SK-MEL-5 (cell line): Measurements from ENCODE around the gene SREBF1. TPM values are rescaled to one million over a fixed set of nuclear protein-coding genes. Genes with fewer than 3 reads are reported as not detected.
"Not testable (repeated sequence)": the region's sequence is repeated elsewhere in the genome, so short reads cannot be mapped to it uniquely, and the experiment has no call there.

Experiments
- DNase-seq: peaks from one replicate; pipeline ENCODE4 v3.0.0-alpha.2; 2016; ENCODE audit warnings: low read depth, low spot score
- in situ Hi-C: cut with HindIII; loops from 2 replicates; pipeline ENCODE4 v1.10.0; 2016; ENCODE audit warnings: low sequenced_read_pairs, high pct_unique_total_duplicates, low pct_unique_long_range_greater_than_20kb
- total RNA-seq: library from RNA; depleted of rRNA; stranded (reverse); fragments of >200 nt; shearing (Covaris generic); gene quantifications from 2 replicates; pipeline ENCODE4 v1.2.3, GENCODE V29; 2014

Gene SREBF1
- total RNA-seq, 1 experiment from 2014 or later: 77.3 TPM

DNA sequence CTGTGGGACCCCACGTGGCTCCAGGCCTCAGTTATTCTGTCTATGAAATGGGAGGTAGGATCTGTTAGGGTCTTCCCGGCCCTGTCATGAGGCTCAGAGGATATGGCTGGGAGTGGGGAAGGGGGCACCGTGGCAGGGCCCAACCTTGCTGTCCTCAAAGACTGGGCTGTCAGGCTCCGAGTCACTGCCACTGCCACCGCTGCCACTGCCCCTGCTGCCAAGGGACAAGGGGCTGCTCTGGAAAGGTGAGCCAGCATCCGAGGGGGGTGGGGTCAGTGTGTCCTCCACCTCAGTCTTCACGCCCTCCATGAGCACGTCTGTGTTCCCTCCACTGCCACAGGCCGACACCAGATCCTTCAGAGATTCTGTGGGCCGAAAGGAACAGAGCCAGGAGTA lies 19.2 kb downstream of the SREBF1 start:
- in situ Hi-C loops: no loop called here
- DNase-seq: no peak

DNA sequence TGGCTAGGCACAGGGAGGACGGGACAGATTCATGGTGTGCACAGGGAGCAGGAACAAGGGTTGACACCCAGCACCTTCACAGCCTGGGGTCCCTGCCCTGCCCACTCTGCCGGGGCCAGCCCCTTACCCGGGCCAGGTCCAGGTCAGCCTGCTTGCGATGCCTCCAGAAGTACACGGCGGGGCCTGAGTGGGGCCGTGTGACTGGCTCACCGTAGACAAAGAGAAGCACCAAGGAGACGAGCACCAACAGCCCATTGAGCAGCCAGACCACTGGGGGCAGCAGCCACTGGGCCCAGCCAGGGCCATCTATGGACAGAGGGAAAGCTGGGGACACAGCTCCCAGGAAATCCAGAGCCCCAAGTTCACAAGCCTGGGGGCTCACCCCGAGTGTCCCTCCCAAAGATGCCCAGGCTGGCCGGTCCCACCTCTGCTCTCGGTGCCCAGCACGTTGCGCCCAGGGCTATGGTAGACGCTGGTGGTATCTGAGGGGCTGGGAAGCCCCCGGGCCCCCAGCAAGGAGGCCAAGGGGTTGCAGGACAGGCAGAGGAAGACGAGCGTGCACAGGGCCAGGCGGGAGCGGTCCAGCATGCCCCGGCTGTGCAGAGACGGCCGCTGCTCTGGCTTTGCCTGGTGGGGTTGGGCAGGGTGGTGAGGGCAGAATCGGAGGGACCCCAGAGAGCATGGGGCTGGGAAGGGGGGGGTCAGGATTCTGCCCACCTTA lies 19.8 kb downstream of the SREBF1 start:
- in situ Hi-C loops: no loop called here
- DNase-seq: no peak

DNA sequence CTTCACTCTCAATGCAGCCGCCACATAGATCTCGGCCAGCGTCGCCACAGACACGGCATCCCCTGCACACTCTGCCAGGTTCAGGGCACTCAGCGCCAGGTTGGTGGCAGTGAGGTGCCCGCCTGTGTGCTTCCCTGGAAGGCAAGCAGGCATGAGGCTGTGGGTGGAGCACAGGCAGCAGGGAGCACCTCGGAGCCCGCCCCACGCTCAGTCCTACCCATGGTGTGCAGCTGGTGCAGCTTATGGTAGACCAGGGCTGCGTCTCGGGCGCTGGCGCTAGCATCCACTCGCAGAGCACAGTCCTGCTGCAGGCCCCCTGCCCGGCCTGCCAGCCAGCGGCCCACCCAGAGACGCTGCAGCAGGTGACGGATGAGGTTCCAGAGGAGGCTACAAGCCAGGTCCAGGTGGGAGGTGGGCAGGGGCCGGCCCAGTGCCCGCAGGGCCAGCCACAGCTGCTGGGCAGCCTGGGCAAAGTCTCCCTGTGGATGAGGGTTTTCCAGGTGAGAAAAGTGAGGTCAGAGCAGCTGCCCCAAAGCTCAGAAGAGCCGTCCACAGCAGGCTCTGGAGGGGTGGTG lies 20.5 kb downstream of the SREBF1 start:
- no peak for DNase-seq
- in situ Hi-C loops: no loop called here

DNA sequence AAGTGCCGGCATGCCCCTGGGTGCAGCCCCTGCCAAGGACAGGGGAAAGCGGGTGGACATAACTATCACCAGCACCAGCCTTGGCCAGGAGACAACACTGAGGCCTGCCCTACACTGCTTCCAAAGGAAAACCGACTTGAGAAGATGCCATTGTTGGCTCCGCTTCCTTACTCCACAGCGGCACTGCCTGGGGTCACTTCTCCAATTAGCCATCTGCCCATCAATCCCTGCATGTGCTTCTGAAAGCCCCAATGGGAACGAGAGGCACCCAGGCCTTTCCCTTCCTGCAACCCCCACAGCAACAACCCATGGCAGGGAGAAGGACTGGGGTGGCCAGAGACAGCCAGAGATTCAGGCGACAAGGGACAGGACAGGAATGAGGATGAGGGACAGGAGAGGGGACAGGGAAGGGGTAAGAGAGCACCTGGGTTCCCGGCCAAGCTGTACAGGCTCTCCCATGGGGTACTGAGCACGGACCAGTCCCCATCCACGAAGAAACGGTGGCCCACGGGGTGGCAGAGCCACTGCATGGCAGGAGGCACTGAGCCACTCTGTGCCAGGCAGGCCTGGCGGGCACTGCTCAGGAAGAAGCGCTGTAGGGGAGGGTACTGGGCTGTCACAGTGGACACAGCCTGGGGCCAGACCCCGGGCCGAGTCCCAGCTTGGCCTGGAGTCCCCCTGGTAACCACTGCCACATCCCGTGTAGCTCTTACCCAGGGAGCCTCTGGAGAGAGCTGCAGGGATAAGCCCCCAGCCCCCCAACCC lies 21.2 kb downstream of the SREBF1 start:
- DNase-seq: no peak
- in situ Hi-C loops: no loop called here

DNA sequence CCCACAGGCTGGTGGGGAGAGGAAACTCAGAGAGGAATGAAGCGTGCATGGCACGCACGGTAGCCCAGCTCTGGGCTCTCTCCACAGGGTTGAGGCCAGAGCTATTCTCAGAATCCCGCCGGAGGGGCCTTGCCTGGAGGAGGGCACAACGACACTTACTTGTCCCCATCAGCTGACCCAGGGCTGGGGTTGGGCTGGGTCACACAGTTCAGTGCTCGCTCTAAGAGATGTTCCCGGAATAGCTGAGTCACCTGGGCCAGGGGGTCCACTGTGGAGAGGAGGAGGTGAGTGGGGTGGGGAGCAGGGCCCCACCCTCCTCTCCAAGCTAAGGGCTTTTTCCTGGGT lies 21.8 kb downstream of the SREBF1 start:
- in situ Hi-C loops: no loop called here
- DNase-seq: no peak

DNA sequence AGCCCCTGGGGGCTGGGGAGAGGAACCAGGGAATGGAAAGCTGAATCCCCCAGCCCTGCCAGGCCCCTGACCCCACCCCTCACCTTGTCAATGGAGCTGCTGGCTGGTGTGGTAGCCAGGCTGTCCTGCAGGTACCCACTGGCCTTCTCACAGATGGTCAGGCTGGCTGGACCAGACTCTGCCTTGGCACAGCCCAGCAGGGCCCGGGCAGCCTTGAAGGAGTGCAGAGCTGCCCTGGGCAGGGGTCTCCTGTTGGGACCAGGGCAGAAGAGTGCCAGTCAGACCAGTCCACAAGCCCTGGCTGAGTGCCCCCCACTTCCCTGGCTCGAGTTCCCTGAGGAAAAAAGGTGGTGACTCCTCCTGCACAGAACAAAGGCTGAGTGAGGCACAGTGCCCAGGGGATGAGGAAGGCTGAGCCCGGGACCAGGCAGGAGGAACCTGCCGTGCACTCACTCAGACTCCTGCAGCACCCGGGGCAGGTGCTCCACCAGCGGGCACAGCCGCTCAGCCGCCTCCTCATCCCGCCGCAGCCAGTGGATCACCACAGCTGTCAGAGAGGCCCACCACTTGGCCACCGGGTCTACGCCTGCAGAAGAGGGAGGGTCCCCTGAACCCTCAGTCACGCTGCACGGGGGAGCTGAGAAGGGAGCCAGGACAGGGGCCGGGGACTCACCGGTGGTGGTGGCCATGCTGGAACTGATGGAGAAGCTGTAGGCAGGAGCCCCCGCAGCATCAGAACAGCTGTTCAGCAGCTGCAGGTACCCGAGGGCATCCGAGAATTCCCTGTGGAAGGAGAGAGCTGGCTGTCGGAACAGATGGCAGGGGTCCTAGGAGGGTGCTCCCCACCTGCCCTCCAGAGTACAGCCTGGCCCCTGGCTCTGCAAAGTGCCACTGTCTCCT lies 22.4 kb downstream of the SREBF1 start:
- no peak for DNase-seq
- in situ Hi-C loops: no loop called here

DNA sequence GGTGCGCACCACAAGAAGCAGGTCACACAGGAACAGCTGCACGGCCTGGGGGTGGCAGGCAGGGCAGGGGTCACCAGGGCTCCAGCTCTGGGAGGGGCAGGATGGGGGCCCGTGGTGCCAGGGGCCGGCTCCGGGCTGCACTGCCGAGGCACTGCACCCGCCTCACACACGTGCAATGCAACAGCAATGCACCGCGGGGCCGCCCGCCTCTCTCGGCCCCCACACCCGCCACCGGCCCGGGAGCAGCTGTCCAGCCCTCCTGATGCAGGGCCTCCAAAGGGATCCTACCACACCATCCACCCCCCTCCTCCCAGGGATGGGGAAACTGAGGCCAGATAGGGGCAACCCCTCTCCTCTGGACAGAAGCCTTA lies 23.1 kb downstream of the SREBF1 start:
- DNase-seq: no peak
- in situ Hi-C loops: no loop called here

DNA sequence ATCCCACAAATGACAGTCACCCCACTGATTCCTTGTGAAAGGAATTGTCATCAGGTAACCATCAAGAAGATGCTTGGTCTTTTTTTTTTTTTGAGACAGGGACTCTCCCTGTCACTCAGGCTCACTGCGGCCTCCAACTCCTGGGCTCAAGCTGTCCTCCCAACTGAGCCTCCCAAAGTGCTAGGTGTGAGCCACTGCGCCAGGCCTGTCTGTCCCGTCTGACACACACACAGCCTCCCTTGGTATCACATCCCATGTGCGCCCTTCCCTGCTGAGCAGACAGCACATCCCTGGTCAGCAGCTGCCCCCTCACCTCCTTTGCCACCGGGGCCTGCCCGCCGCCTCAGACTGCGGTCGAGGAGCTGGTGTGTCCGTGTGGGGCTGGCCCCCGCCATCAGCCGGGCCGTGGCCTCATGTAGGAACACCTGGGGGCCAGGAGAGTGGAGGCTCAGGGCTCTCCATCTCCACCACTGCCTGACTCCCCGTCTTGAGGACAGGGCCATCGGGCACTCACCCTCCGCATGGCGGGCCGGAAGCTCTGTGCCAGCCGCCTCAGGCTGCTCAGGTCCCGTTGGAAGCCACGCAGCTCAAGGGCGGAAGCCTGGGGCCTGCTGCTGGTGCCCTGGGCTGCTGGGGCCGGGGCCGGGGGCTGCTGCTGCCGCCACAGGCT lies 23.6 kb downstream of the SREBF1 start:
- no peak for DNase-seq
- in situ Hi-C loops: no loop called here

DNA sequence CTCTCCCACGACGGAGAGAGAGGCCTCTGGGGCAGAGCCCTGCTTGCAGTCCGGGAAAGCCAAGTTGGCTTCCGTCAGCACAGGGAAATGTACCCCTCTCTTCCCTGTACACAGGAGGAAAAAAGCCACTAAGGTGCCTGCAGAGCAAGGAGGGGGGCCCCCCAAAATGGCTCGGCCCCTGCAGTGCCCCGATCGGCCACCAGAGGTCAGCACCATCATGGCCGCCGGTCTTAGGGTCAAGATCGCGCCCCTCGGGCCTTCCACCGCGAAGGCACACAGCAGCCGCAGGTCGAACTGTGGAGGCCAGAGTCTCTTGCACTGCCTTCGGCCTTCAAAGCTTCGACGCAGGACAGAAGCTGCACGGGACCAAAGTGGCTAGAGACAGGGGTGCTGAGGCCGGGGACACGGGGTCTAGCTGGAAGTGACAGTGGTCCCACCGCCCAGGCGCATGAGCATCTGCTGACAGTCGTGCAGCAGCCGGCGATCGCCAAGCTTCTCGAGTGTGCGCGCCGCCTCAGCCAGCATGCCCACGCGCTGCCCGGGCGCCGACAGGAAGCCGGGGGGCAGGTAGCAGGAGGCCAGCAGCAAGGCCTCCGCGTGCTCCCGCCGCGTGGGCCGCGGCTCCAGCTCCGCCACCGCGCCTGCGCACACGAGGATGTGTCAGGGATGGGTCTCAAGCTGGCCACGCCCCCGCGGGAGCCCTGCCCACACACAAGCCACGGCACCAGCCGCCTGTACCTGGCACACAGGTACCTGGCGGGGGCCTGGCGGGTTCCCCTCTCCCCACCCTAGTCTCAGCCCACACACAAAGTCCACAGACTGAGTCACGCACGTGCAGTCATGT lies 24.4 kb downstream of the SREBF1 start:
- in situ Hi-C loops: no loop called here
- DNase-seq: peak; percentile 62

DNA sequence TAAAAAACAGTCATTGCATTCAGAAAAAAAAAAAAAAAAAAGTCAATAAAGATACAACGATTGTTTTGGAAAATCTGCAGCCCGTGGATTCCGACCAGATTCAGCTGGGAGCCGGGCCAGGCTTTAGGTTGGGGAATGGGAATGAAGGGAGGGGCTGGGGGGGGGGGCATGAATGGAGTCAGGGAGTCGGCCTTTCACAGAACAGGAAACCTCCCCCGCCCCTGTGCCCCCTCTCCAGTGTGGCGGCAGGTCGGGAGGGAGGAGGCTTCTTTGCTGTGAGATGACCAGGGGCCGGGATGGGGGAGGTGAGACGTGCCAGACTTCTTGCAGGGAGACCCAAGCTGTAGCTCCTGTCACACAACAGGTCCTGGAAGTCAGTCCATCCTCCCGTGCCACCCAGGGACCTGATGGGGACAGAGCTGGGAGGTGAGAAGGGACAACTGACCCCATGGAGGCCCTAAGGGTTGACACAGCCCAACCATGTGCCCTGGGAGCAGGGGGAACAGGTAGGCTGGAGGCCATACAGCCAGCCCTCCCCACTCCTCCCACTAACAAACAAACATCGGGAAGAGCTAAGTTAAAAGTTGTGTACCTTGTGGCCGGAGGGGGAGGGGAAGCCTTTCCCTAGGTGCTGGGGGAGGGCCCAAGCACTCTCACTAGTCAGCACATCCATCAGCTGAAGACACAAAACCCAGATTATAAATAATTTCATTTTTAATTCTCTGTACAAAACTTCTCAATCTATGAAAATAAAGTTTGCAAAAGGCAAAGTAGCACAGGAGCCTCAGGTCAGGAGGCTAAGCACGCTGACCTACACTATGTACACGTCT lies 25.2 kb downstream of the SREBF1 start:
- DNase-seq: no peak
- in situ Hi-C loops: no loop called here

DNA sequence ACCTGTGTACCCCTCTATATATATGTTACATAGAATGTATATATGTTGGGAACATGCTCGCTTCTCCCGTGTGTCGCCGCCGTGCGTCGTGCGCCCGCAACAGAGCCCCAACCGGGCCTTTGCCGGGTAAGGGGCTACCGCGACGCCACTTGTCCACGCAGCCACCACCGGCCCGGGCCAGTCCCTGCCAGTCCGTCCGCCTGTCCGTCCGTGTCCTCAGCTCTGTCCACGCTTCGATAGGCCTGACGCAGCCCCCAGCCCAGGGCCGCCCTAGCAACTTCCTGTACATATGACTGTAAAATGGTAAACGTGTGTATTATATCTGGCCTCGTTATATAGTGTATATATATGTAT lies 25.9 kb downstream of the SREBF1 start:
- no peak for DNase-seq
- in situ Hi-C loops: no loop called here

DNA sequence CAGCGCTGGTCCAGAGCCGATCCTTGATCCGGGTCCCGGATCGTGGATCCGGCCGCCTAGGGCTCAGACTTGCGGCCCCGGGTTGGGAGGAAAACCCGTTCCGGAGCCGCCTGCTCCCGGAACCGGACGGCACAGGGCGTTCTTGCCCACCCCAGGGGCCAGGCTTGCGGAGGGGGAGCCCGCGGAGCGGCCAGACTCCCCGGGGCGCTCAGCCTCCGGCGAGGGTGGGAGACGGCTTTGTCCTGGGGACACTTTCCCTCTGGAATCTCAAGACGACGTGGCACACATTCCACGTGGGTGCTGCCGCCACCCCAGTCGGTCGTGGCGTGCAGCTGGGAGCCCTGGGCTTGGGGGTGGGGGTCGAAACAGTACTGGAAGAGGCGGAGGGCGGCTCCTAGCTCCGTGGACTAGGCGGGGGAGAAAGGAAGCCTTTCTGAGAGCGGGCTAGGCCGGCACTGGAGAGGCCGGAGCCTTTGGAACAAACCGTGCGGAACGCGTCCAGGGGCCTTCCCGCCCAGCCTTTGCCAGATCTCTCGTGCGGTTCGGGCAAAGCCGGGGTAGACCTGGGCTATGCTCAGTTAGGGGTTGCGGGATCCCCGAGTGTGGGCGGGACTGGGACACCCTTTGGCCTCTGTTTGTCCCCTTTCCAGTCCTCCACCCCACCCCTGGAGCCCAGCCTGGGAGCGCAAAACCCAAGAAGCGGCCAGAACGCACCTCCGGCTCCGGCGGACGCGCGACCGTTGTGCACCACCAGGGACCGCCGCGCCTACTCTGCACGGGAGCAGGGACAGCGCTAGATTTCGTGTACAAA lies 26.5 kb downstream of the SREBF1 start:
- no peak for DNase-seq
- in situ Hi-C loops: no loop called here

DNA sequence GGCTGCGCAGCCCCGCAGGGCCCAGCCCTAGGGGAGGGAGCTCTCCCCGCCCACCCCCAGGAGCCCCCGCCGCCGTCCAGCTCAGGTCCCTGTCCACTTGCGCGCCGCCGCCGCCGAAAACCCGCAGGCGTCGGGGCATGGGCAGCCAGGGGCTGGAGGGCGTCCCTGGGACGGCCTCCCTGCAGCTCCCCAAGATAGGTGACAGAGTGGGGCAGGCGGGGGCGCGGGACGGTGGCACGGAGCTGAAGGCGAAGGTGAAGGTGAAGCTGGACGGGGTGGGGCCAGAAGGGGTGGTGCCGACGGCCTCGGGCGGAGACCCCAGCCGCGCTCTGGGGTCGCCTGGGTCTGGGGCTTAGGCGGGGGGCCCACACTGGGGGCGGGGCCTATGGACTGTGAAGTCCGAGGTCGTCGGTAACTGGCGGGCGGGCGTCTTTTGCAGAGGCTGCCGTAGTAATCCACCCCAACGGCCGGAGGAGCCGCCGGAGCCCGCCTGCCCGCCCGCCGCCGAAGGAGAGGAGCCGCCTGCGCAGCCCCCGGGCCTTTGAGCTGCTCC lies 27.2 kb downstream of the SREBF1 start:
- in situ Hi-C loops: no loop called here
- DNase-seq: no peak

DNA sequence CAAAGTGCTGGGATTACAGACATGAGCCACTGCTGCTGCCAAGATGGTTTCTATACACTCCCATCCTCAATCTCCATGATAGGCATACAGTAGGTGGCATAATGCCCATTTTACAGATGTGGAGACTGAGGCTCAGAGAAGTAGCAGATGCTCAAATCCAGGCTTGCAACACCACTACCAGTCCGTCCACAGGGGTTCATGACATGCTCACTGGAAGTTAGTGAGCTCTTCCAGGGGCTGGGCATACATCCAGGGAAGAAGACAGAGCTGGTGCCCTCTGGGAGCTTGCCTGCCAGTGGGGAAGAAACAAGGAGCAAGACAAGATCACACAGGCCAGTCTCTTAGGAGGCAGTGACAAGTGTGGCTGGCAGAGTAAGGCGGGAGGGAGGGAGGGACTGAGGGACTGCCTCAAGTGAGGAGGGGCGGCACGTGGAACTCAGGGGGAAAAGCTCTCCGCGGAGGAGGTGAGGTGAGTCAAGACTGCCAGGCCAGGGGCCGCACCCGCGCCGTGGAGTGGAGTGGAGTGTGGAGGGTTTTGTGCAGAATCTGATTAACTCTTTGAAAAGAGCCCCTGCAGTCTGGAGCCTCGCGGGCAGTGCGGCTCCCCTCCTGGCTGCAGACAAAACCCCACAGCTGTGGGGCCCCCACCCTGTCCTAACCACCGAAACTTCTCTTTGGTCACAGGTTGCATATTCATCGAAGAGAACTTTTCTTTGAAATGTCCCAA lies 27.9 kb downstream of the SREBF1 start:
- DNase-seq: no peak
- in situ Hi-C loops: no loop called here

DNA sequence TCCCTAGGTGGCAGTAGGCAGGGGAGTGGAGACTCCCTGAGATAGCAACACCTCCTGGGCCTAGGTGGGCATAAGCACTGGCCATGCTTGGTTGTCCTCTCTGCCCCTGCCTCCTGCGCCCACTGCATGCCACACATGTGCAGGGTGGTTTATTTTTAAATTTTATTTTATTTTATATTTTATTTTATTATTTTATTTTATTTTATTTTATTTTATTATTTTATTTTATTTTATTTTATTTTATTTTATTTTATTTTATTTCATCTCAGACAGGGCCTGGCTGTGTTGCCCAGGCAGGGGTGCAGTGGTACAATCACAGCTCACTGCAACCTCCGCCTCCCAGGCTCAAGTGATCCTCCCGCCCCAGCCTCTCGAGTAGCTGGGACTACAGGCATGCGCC lies 28.6 kb downstream of the SREBF1 start:
- in situ Hi-C loops, DNase-seq: not testable (repeated sequence)
